Peyer's patch (tissue), 4 donors: ENCODE results near the gene TMEM242.

ENCODE experiments used
- CTCF ChIP-seq, 6 experiments: fragments of 450-650 bp in 4 of 6; fragments of 200-600 bp in 2 of 6; sonication (generic) in 1 of 6; IDR thresholded peaks; one replicate each; pipeline ENCODE4 v1.5.1; 2017 to 2019; ENCODE audit warnings: antibody characterized with exemption in 6 of 6, mild to moderate bottlenecking in 3 of 6, moderate library complexity in 1 of 6
- POLR2A ChIP-seq, 2 donors: fragments of 450-650 bp; IDR thresholded peaks; one replicate each; pipeline ENCODE4 v1.5.1; 2017; ENCODE audit warnings: antibody characterized with exemption in 2 of 2, mild to moderate bottlenecking in 2 of 2, moderate library complexity in 2 of 2

- no peak for TF ChIP-seq POLR2A (IDR thresholded peaks at IDR 0.05)
- no peak for TF ChIP-seq CTCF (IDR thresholded peaks at IDR 0.05)
These were observed 34.7 kb downstream of the TMEM242 start for GRCh38 chr6:157288575-157288974.
